ENCODE results near the gene REPIN1. TPM values are rescaled to one million over a fixed set of nuclear protein-coding genes. Genes with fewer than 3 reads are reported as not detected.

REPIN1 gene
- total RNA-seq, 1 donor from 2014 or later = 86.0 TPM

GRCh38 chr7:150404805-150405583 lies 36.4 kb downstream of the REPIN1 start:
- ATAC-seq (peak; percentile 96 to 97), DNase-seq (peak; percentile 93)
- Histone ChIP-seq H3K27ac (peak overlapping the region; percentile 97), H3K36me3 (peaks cover 3% of the 10 kb centered on the region), H3K9me3 (no peaks in the 10 kb centered on the region), H3K27me3 (ENCODE audit: low read depth) (no peaks in the 10 kb centered on the region), H3K4me3 (peak overlapping the region; percentile 88), H3K4me1 (peaks cover 29% of the 10 kb centered on the region)
- intact Hi-C loops (cut with DNase I) = no loop called here
- TF ChIP-seq CTCF (IDR thresholded peaks at IDR 0.05) = no peak

DNA sequence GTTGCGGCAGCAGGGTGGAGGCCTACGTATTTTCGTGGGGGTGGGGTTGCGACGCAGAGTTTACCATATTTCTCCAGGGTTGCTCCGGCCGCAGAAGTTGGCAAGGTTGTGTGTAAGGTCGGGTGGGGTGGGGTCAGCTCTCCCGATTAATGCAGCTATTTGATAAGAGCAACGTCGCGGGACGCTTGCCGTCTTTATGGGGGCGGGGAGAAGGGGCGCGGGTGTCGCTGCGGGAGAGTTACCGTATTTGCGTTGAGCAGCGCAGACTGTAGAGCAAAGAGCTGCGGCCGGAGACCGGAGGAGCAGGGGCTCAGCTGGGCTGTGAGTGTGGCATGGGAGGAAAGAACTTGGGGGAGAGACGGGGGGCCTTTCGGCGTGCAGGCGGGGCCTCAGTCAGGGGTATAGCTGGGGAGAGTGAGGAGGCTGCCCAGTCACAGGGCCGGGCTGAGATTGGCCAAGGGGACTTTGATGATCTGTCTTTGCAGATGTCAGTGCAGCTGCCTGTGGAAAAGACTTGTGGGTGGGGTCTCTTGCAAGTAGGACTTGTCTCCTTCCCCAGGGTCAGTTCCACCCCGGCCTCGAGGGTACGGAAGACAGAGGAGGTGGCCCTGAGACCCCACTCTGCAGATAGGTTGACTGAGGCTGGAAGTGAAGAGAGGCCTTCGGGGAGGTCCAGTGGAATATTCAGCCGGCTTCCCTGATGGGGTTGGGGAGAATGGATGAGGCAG lies 37.1 kb downstream of the REPIN1 start:
- Histone ChIP-seq H3K27ac (peak overlapping the region; percentile 97), H3K4me3 (peak overlapping the region; percentile 88), H3K9me3 (no peaks in the 10 kb centered on the region), H3K4me1 (peaks cover 29% of the 10 kb centered on the region), H3K36me3 (peaks cover 10% of the 10 kb centered on the region), H3K27me3 (ENCODE audit: low read depth) (no peaks in the 10 kb centered on the region)
- no peak for TF ChIP-seq CTCF (IDR thresholded peaks at IDR 0.05)
- DNase-seq (no peak), ATAC-seq (peak; percentile 48 to 57)
- intact Hi-C loops (cut with DNase I) = no loop called here

- no peak for ATAC-seq
- no peaks in the 10 kb centered on the region for H3K9me3 ChIP-seq
- H3K4me3 ChIP-seq = peak overlapping the region; percentile 88
- TF ChIP-seq CTCF (IDR thresholded peaks at IDR 0.05) = no peak
- H3K4me1 ChIP-seq = peaks cover 29% of the 10 kb centered on the region
- peak overlapping the region; percentile 97 for H3K27ac ChIP-seq
- peaks cover 14% of the 10 kb centered on the region for H3K36me3 ChIP-seq
- no peak for DNase-seq
- intact Hi-C loops (cut with DNase I) = no loop called here
- H3K27me3 ChIP-seq (ENCODE audit: low read depth) = no peaks in the 10 kb centered on the region
Observed at GRCh38 chr7:150406312-150406566, 37.6 kb downstream of the REPIN1 start.

DNA sequence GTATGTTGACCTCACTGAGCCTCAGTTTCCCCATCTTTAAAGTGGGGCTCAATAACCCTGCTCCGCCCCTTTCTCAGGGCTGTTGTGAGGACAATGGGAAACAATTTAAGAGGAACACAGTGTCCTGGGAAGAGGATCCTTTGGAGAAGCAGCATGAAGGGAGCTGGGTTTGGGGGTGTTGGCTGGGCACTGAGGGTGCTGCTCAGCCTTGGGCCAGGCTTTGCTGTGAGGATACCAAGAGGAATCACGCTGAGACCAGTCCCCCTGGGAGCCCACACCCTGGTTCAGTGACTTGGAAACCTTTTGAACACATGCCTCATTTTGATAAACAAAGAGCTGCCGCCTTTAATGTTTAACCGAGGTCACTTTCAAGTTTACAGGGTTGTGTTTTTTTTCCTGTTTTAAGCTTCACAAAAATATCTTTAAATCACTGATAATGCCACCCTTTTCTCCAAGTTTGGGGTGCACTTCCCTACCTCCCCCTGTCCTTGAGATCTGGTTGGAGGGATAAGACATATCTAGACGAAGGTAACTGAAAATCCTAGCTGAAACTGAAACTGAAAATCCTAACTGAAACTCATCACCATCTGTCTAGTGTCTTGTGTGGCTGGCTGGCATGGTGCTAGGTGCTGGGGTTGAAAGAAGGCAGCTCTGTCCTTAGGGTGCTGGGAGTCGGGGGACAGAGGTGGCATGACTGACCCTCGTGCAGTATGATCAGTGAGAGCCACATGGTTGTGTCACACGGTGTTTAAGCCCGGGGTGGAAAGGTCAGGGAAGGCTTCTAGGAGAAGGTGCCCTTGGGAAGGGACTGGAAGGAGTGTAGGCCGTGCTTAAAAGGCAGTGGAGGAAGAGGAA lies 38.2 kb downstream of the REPIN1 start:
- DNase-seq = no peak

More for the DNA sequence above, 38.2 kb downstream of the REPIN1 start:
- ATAC-seq = no peak
- intact Hi-C loops (cut with DNase I) = no loop called here
- peaks cover 29% of the 10 kb centered on the region for H3K4me1 ChIP-seq
- peak overlapping the region; percentile 97 for H3K27ac ChIP-seq
- no peaks in the 10 kb centered on the region for H3K27me3 ChIP-seq (ENCODE audit: low read depth)
- peaks cover 14% of the 10 kb centered on the region for H3K36me3 ChIP-seq
- TF ChIP-seq CTCF (IDR thresholded peaks at IDR 0.05) = no peak
- peak overlapping the region; percentile 88 for H3K4me3 ChIP-seq
- H3K9me3 ChIP-seq = no peaks in the 10 kb centered on the region

Measured in lower lobe of right lung (tissue), 2 donors.